C4-2B (cell line): ENCODE measurements around the gene TH.

Experiments used
- ZFX ChIP-seq: fragments of 450-650 bp; IDR thresholded peaks from 2 replicates; pipeline ENCODE4 v1.6.1; 2017
- TF ChIP-seq, protein P1 (sequence below): fragments of 450-650 bp; conservative IDR thresholded peaks from 2 replicates; pipeline ENCODE4 v1.5.1; 2017; ENCODE audit warnings: mild to moderate bottlenecking

DNA sequence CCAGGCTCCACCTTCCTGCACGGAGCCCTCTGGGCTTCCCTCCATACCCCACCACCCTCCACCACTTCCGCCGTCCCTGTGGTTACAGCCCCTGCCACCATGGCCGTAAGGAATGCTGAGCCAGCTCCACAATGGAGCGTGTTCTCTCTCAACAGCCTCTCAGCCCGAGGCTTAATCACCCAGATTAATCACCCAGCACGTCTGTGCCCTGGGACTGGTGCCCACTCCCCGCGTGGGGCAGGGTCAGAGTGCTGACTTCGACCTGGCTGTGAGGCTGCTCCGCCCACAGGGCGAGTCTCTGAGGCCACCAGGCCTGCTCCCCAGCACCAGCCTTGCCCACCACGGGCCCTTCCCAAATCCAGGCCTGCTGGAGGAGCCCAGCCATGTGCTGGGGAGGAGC lies 4.0 kb upstream of the TH start:
- TF ChIP-seq, protein P1, sequence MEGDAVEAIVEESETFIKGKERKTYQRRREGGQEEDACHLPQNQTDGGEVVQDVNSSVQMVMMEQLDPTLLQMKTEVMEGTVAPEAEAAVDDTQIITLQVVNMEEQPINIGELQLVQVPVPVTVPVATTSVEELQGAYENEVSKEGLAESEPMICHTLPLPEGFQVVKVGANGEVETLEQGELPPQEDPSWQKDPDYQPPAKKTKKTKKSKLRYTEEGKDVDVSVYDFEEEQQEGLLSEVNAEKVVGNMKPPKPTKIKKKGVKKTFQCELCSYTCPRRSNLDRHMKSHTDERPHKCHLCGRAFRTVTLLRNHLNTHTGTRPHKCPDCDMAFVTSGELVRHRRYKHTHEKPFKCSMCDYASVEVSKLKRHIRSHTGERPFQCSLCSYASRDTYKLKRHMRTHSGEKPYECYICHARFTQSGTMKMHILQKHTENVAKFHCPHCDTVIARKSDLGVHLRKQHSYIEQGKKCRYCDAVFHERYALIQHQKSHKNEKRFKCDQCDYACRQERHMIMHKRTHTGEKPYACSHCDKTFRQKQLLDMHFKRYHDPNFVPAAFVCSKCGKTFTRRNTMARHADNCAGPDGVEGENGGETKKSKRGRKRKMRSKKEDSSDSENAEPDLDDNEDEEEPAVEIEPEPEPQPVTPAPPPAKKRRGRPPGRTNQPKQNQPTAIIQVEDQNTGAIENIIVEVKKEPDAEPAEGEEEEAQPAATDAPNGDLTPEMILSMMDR, result no peak
- no peak for TF ChIP-seq ZFX
